ENCODE data around the gene SARNP. TPM values are rescaled to one million over a fixed set of nuclear protein-coding genes. Genes with fewer than 3 reads are reported as not detected.

SARNP gene
- total RNA-seq, 1 donor from 2014 or later = 68.7 TPM

DNA sequence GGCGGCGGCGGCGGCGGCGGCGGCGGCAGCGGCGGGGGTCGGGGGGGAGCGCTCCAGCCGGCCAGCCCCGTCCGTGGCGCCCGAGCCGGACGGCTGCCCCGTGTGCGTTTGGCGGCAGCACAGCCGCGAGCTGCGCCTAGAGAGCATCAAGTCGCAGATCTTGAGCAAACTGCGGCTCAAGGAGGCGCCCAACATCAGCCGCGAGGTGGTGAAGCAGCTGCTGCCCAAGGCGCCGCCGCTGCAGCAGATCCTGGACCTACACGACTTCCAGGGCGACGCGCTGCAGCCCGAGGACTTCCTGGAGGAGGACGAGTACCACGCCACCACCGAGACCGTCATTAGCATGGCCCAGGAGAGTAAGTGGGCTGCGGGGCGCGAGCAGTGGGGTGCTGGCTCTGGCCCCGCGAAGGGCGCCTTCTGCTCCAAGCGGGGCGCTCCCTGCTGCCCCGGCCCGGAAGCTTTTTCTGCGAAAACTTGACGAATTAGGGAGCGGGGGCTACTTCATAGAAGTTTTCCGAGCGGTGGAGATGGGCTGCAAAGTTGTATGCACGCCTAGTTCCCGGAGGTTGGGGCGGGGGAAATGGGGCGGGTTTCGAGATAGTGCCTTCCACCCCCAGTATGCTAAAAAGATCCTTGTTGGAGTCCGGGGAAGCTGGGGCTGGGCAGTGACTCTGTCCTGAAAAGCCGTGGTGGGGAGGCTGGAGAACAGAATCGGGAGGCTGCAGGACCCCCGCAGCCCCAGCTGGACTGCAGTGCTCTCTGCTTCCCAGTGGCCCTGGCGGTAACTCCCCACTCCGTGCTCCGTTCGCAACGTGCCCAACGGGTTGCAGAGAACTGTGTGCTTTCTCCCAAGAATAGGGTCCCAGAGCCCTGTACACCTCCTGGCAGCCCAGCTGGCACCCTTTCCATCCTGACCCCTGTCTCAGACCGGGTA, 73.9 kb downstream of the SARNP start:
- Histone ChIP-seq H3K27me3 (ENCODE audit: control insufficient read depth, insufficient read depth, low read length) (no peaks in the 10 kb centered on the region), H3K4me3 (ENCODE audit: low read depth, low read length) (peak overlapping the region; percentile 46), H3K36me3 (ENCODE audit: control insufficient read depth, insufficient read depth, low read length) (no peaks in the 10 kb centered on the region)
- DNase-seq (ENCODE audit: low read depth) (peak; percentile 39), FAIRE-seq (no peak)
- TF ChIP-seq, protein P1, sequence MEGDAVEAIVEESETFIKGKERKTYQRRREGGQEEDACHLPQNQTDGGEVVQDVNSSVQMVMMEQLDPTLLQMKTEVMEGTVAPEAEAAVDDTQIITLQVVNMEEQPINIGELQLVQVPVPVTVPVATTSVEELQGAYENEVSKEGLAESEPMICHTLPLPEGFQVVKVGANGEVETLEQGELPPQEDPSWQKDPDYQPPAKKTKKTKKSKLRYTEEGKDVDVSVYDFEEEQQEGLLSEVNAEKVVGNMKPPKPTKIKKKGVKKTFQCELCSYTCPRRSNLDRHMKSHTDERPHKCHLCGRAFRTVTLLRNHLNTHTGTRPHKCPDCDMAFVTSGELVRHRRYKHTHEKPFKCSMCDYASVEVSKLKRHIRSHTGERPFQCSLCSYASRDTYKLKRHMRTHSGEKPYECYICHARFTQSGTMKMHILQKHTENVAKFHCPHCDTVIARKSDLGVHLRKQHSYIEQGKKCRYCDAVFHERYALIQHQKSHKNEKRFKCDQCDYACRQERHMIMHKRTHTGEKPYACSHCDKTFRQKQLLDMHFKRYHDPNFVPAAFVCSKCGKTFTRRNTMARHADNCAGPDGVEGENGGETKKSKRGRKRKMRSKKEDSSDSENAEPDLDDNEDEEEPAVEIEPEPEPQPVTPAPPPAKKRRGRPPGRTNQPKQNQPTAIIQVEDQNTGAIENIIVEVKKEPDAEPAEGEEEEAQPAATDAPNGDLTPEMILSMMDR (IDR thresholded peaks at IDR 0.05; ENCODE audit: insufficient read depth, low read length, severe bottlenecking) = peak; percentile 20

DNA sequence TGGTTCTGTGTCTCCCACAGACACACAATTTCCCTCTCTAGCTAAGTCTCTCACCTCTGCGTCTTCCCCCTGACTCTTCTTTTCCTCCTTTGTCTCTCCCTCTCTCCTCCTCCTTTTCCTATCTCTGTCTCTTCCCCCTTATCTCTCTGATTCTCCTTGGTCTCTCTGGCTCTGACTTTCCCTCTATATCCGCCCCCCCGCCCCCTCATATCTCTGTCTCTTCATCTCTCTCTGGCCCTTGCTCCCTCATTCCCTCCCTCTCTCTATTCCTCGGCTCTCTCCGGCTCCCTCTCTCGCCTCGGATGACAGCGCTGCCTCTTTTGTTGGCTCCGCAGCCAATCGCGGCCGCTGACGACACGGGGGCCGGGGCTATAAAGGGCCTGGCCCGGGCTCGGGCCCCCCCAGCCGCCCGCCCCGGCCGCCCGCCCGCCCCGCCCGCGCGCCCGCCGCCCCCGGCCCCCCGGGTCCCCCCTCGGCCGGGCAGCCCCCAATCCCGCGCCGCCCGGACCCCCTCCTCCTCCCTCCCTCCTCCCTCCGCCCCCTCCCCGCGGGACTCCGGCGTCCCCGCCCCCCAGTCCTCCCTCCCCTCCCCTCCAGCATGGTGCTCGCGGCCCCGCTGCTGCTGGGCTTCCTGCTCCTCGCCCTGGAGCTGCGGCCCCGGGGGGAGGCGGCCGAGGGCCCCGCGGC, 74.7 kb downstream of the SARNP start, which contains the start of gene GDF11:
Gene GDF11 (plus strand): TSS at position 404 of the 687 bp plus-strand sequence. CDS start 195 bp downstream, at position 599.
- FAIRE-seq = no peak
- TF ChIP-seq, protein P1 (IDR thresholded peaks at IDR 0.05; ENCODE audit: insufficient read depth, low read length, severe bottlenecking) = no peak

DNA sequence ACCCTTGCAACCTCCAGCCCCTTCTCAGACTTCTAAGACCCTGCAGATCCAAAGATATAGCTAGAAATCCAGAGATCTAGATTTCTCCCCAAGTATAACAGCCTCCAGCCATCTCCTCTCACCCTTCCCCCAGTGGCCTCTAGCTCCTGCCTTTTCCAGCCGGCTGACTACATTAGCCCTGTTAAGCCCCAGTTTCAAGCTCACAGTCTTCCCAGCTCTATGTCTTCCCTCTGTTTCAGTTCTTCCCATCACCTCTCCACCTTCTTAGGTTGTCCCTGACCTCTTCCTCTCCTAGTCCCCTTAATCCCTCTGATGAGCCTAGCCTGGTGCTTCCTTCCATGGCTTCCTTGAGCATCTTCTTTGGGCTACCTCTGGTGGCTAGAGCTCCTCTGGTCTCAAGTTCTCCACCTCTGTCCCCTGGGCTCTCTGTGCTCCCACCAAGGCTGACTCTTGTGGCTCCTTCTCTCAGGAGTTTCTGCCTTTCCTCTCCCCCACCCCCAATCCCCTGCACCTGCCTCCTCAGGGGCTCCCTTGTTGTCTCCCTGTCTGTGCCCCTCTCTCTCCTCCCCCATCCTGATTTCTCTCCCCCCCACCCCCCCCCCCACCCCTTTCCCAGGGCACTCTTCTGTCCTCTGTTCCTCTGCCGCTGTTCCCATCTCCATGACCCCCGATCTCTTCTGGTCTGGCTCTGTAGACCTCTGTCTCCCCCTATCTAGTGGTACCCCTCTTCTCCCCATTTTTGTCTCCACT, 75.4 kb downstream of the SARNP start:
- H3K4me3 ChIP-seq (ENCODE audit: low read depth, low read length) = no peak overlapping the region
- FAIRE-seq = no peak
- no peaks in the 10 kb centered on the region for H3K27me3 ChIP-seq (ENCODE audit: control insufficient read depth, insufficient read depth, low read length)
- DNase-seq (ENCODE audit: low read depth) = no peak
- H3K36me3 ChIP-seq (ENCODE audit: control insufficient read depth, insufficient read depth, low read length) = no peaks in the 10 kb centered on the region
- TF ChIP-seq, protein P1 (IDR thresholded peaks at IDR 0.05; ENCODE audit: insufficient read depth, low read length, severe bottlenecking) = no peak

More for the DNA sequence above, 74.7 kb downstream of the SARNP start, which contains the start of gene GDF11:
- Histone ChIP-seq H3K27me3 (ENCODE audit: control insufficient read depth, insufficient read depth, low read length) (no peaks in the 10 kb centered on the region), H3K36me3 (ENCODE audit: control insufficient read depth, insufficient read depth, low read length) (no peaks in the 10 kb centered on the region), H3K4me3 (ENCODE audit: low read depth, low read length) (peak within 1 kb of the TSS; percentile 46)
- peak; percentile 42 for DNase-seq (ENCODE audit: low read depth)

DNA sequence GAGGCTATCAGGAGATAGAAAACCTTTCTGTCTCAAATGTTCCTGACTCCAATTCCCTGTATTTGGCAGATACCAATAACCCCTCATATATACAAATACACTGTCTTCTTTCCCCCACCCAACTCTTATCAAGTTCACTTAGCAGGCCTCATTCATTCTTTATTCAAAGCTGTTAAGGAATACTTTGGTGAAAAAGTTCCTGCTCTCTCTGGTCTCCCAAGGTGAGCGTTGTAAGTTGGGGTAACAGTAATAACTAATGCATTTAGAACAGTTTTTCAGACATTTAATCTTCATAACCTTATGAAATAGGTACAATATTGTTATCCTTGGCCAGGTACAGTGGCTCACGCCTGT, 78.5 kb downstream of the SARNP start:
- Histone ChIP-seq H3K36me3 (ENCODE audit: control insufficient read depth, insufficient read depth, low read length) (no peaks in the 10 kb centered on the region), H3K27me3 (ENCODE audit: control insufficient read depth, insufficient read depth, low read length) (no peaks in the 10 kb centered on the region), H3K4me3 (ENCODE audit: low read depth, low read length) (no peak overlapping the region)
- TF ChIP-seq, protein P1 (IDR thresholded peaks at IDR 0.05; ENCODE audit: insufficient read depth, low read length, severe bottlenecking) = no peak
- FAIRE-seq (no peak), DNase-seq (ENCODE audit: low read depth) (no peak)

DNA sequence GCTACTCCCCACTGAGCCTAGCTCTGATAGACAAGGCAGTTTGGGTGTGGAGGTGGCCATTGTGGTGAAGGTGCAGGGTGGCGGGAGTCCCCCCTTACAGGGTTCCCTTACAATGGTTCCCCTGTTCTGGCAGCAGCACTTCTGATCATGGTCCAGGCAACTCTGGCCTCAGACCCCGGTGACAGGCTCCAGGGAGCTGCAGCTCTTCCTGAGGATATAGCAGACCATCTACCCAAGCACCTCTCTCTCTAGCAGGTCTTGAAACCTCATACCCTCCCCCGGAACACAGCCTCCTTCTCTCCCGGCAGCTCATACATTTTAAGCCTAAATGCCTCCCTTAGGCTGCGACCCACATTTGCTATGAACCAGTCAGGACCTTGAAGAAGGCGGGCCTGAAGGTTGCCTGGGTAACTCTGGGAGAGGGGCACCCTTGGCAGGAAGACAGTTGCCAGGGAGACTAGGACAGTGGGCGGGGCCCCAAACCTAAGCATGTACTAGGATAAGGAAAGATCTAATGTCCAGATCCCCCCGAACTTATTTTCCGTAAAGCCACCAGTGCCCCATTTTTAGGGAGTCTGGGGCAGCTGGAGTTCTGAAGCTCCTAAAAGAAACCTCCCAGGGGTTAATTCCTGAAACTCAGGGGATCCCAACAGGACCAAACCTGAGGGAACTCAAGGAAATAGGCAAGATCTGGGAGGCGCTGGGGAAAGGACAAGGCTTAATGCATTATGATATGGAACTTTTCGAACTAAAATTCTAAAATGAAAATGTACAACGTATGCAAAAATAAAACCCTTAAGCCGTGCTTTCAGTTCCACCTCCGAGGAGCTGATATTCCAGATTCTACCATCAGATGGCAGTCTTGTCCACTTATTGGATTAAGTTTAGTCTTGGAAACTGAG, 79.2 kb downstream of the SARNP start:
- no peak for FAIRE-seq
- Histone ChIP-seq H3K4me3 (ENCODE audit: low read depth, low read length) (peak overlapping the region; percentile 35), H3K27me3 (ENCODE audit: control insufficient read depth, insufficient read depth, low read length) (no peaks in the 10 kb centered on the region), H3K36me3 (ENCODE audit: control insufficient read depth, insufficient read depth, low read length) (no peaks in the 10 kb centered on the region)
- DNase-seq (ENCODE audit: low read depth) = peak; percentile 77
- TF ChIP-seq, protein P1 (IDR thresholded peaks at IDR 0.05; ENCODE audit: insufficient read depth, low read length, severe bottlenecking) = peak; percentile 60
